Activated T-helper 1 cell treated with anti-CD3 and anti-CD28 coated beads, Interleukin-12 subunit alpha, Interleukin-12 subunit beta, Interleukin-2, Interleukin-4 antibody, amounts not matched to agents 30 ng/mL and 10 ng/mL and 1 ng/mL, durations not matched to agents 14 hours and 24 hours and 36 hours (primary cell): ENCODE results near the gene TBC1D1. TPM values are rescaled to one million over a fixed set of nuclear protein-coding genes. Genes with fewer than 3 reads are reported as not detected.

Source experiments
- DNase-seq: peaks from one replicate; pipeline ENCODE4 v3.0.0; 2021; ENCODE audit warnings: low spot score
- H3K27ac Mint-ChIP-seq: one replicate; pipeline ENCODE4 v1.8.0; 2021; ENCODE audit warnings: mild to moderate bottlenecking, mixed read lengths
- H3K27me3 Mint-ChIP-seq: one replicate; pipeline ENCODE4 v1.8.0; 2022; ENCODE audit warnings: mild to moderate bottlenecking, moderate library complexity, mixed read lengths; ENCODE audit not compliant: insufficient read depth
- H3K36me3 Mint-ChIP-seq: one replicate; pipeline ENCODE4 v1.8.0; 2021; ENCODE audit warnings: low read depth, mixed read lengths
- H3K4me1 Mint-ChIP-seq: one replicate; pipeline ENCODE4 v1.8.0; 2021; ENCODE audit warnings: low read depth, mixed read lengths
- H3K4me3 Mint-ChIP-seq: one replicate; pipeline ENCODE4 v1.8.0; 2021; ENCODE audit warnings: mild to moderate bottlenecking, moderate library complexity, mixed read lengths
- H3K9me3 Mint-ChIP-seq: one replicate; pipeline ENCODE4 v1.8.0; 2021; ENCODE audit warnings: mixed read lengths
- intact Hi-C: fragments of 100-400 bp; cut with micrococcal nuclease; formaldehyde crosslinking; loops from one replicate; pipeline ENCODE4 v1.15.1; 2024
- total RNA-seq: library from RNA; stranded (reverse); gene quantifications from 2 replicates; pipeline ENCODE4 v1.2.3, GENCODE V29; 2022

TBC1D1 gene
- total RNA-seq, 1 donor from 2014 or later: 52.6 TPM

- Mint-ChIP-seq H3K4me1 (peaks cover 16% of the 10 kb centered on the region), H3K27ac (no peak overlapping the region), H3K27me3 (no peaks in the 10 kb centered on the region), H3K4me3 (no peak overlapping the region), H3K9me3 (no peaks in the 10 kb centered on the region), H3K36me3 (peaks cover 29% of the 10 kb centered on the region)
- intact Hi-C loops: no loop called here
- no peak for DNase-seq
Observed at GRCh38 chr4:38100474-38101255, 209.8 kb downstream of the TBC1D1 start.

GRCh38 chr4:38101563-38101962 is 210.7 kb downstream of the TBC1D1 start:
- H3K9me3 Mint-ChIP-seq: no peaks in the 10 kb centered on the region
- H3K27me3 Mint-ChIP-seq: no peaks in the 10 kb centered on the region
- intact Hi-C loops: no loop called here
- DNase-seq: no peak
- no peak overlapping the region for H3K4me3 Mint-ChIP-seq
- H3K4me1 Mint-ChIP-seq: peaks cover 25% of the 10 kb centered on the region
- H3K36me3 Mint-ChIP-seq: peaks cover 24% of the 10 kb centered on the region
- H3K27ac Mint-ChIP-seq: no peak overlapping the region

GRCh38 chr4:38102957-38103588 is 212.2 kb downstream of the TBC1D1 start:
- Mint-ChIP-seq H3K4me3 (no peak overlapping the region), H3K27ac (no peak overlapping the region), H3K27me3 (no peaks in the 10 kb centered on the region), H3K4me1 (peaks cover 27% of the 10 kb centered on the region), H3K9me3 (no peaks in the 10 kb centered on the region), H3K36me3 (peaks cover 26% of the 10 kb centered on the region)
- intact Hi-C loops: no loop called here
- no peak for DNase-seq

GRCh38 chr4:38105475-38106220 is 214.8 kb downstream of the TBC1D1 start:
- H3K27ac Mint-ChIP-seq: no peak overlapping the region
- DNase-seq: no peak
- H3K36me3 Mint-ChIP-seq: peaks cover 39% of the 10 kb centered on the region
- H3K4me3 Mint-ChIP-seq: no peak overlapping the region
- intact Hi-C loops: no loop called here
- H3K4me1 Mint-ChIP-seq: peaks cover 25% of the 10 kb centered on the region
- H3K27me3 Mint-ChIP-seq: no peaks in the 10 kb centered on the region
- H3K9me3 Mint-ChIP-seq: no peaks in the 10 kb centered on the region

GRCh38 chr4:38106311-38106710 is 215.4 kb downstream of the TBC1D1 start:
- H3K36me3 Mint-ChIP-seq: peaks cover 39% of the 10 kb centered on the region
- H3K9me3 Mint-ChIP-seq: no peaks in the 10 kb centered on the region
- no peak overlapping the region for H3K4me3 Mint-ChIP-seq
- no peak for DNase-seq
- H3K27me3 Mint-ChIP-seq: no peaks in the 10 kb centered on the region
- intact Hi-C loops: no loop called here
- peaks cover 25% of the 10 kb centered on the region for H3K4me1 Mint-ChIP-seq
- no peak overlapping the region for H3K27ac Mint-ChIP-seq

- H3K27me3 Mint-ChIP-seq: no peaks in the 10 kb centered on the region
- intact Hi-C loops: no loop called here
- H3K4me1 Mint-ChIP-seq: peaks cover 30% of the 10 kb centered on the region
- no peak overlapping the region for H3K27ac Mint-ChIP-seq
- H3K9me3 Mint-ChIP-seq: no peaks in the 10 kb centered on the region
- H3K36me3 Mint-ChIP-seq: peaks cover 38% of the 10 kb centered on the region
- DNase-seq: no peak
- no peak overlapping the region for H3K4me3 Mint-ChIP-seq
Observed at GRCh38 chr4:38106886-38107514, 216.1 kb downstream of the TBC1D1 start.

GRCh38 chr4:38107818-38108217 is 216.9 kb downstream of the TBC1D1 start:
- Mint-ChIP-seq H3K4me1 (peaks cover 31% of the 10 kb centered on the region), H3K27ac (no peak overlapping the region), H3K36me3 (peaks cover 36% of the 10 kb centered on the region), H3K4me3 (no peak overlapping the region), H3K9me3 (no peaks in the 10 kb centered on the region), H3K27me3 (no peaks in the 10 kb centered on the region)
- no peak for DNase-seq
- intact Hi-C loops: no loop called here

- no peak overlapping the region for H3K4me3 Mint-ChIP-seq
Observed at GRCh38 chr4:38109370-38109769, 218.5 kb downstream of the TBC1D1 start.

GRCh38 chr4:38109896-38110295 is 219.0 kb downstream of the TBC1D1 start:
- Mint-ChIP-seq H3K27ac (no peak overlapping the region), H3K4me3 (no peak overlapping the region), H3K36me3 (peaks cover 29% of the 10 kb centered on the region), H3K9me3 (no peaks in the 10 kb centered on the region), H3K27me3 (no peaks in the 10 kb centered on the region), H3K4me1 (peaks cover 31% of the 10 kb centered on the region)
- intact Hi-C loops: no loop called here
- no peak for DNase-seq

More at GRCh38 chr4:38109370-38109769, 218.5 kb downstream of the TBC1D1 start:
- Mint-ChIP-seq H3K27me3 (no peaks in the 10 kb centered on the region), H3K27ac (peak overlapping the region; percentile 29), H3K36me3 (peaks cover 29% of the 10 kb centered on the region), H3K4me1 (peaks cover 31% of the 10 kb centered on the region), H3K9me3 (no peaks in the 10 kb centered on the region)
- no peak for DNase-seq
- intact Hi-C loops: no loop called here

- Mint-ChIP-seq H3K9me3 (no peaks in the 10 kb centered on the region), H3K36me3 (peaks cover 24% of the 10 kb centered on the region), H3K27ac (no peak overlapping the region), H3K4me1 (peaks cover 19% of the 10 kb centered on the region), H3K27me3 (no peaks in the 10 kb centered on the region), H3K4me3 (no peak overlapping the region)
- no peak for DNase-seq
- intact Hi-C loops: no loop called here
Observed at GRCh38 chr4:38111024-38111423, 220.1 kb downstream of the TBC1D1 start.

- H3K36me3 Mint-ChIP-seq: peaks cover 29% of the 10 kb centered on the region
- intact Hi-C loops: no loop called here
- H3K4me3 Mint-ChIP-seq: no peak overlapping the region
- H3K27me3 Mint-ChIP-seq: no peaks in the 10 kb centered on the region
- H3K27ac Mint-ChIP-seq: no peak overlapping the region
- no peak for DNase-seq
- H3K9me3 Mint-ChIP-seq: no peaks in the 10 kb centered on the region
- peaks cover 12% of the 10 kb centered on the region for H3K4me1 Mint-ChIP-seq
Observed at GRCh38 chr4:38111717-38112116, 220.8 kb downstream of the TBC1D1 start.

GRCh38 chr4:38113132-38113531 is 222.2 kb downstream of the TBC1D1 start:
- Mint-ChIP-seq H3K27ac (no peak overlapping the region), H3K4me1 (peaks cover 12% of the 10 kb centered on the region), H3K27me3 (no peaks in the 10 kb centered on the region), H3K9me3 (no peaks in the 10 kb centered on the region), H3K36me3 (peaks cover 25% of the 10 kb centered on the region), H3K4me3 (no peak overlapping the region)
- DNase-seq: no peak
- intact Hi-C loops: no loop called here

- no peaks in the 10 kb centered on the region for H3K27me3 Mint-ChIP-seq
- no peaks in the 10 kb centered on the region for H3K9me3 Mint-ChIP-seq
- H3K4me3 Mint-ChIP-seq: no peak overlapping the region
- intact Hi-C loops: no loop called here
- no peak for DNase-seq
- peaks cover 12% of the 10 kb centered on the region for H3K4me1 Mint-ChIP-seq
- H3K36me3 Mint-ChIP-seq: peaks cover 24% of the 10 kb centered on the region
- H3K27ac Mint-ChIP-seq: no peak overlapping the region
Observed at GRCh38 chr4:38113551-38113950, 222.7 kb downstream of the TBC1D1 start.
